Measurements from ENCODE around the gene MRAP.

MRAP gene

DNA sequence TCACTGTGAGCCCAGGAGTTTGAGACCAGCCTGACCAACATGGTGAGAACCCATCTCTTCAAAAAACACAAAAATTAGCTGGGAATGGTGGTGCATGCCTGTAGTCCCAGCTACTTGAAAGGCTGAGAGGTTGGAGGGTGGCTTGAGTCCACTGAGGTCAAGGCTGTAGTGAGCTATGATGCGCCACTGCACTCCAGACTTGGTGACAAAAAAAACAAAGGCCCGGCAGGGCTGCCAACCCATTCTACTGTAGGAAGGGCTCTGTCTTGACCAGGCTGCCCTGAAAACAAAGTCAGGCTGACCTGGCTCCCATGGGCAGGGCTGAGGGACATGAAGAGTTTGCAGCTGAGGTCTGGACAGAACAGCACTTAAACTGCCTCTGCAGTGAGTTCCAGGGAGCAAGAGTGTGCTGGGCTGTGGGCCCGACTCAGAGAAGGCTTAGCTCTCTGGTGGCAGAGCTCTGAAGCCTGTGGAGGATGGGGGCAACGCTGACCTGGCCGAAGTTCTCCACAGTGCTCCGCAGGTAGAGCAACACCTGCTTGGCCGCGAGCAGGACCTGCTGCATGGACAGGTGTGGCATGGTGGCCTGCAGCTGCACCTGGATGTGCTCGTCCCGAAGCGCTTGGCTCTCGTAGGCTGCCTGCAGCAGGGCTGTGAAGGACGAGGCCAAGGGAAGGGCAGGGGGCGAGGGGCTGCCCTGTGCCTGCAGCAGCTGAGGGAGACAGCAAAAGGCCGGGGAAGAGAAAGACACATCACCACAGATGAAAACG lies 51.7 kb downstream of the MRAP start:
- DNase-seq = no peak

DNA sequence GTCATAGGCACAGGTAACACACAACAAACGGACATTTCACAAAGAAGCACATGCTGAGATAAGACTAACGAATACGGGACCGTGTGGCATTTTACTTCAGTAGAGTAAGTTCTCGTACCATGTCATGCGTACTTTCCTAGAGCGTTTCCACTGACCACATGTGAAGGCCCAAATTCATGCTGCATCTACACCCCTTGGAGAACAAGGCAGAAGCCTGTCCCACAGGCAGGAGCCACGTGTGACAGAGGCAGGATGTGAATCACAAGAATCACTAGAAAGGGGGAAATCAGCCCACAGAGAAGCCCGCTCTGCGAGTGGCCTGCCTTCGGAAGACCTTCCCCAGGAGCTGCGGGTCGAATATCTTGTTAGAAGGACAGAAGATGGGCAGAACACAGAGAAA lies 52.3 kb downstream of the MRAP start:
- no peak for DNase-seq

DNA sequence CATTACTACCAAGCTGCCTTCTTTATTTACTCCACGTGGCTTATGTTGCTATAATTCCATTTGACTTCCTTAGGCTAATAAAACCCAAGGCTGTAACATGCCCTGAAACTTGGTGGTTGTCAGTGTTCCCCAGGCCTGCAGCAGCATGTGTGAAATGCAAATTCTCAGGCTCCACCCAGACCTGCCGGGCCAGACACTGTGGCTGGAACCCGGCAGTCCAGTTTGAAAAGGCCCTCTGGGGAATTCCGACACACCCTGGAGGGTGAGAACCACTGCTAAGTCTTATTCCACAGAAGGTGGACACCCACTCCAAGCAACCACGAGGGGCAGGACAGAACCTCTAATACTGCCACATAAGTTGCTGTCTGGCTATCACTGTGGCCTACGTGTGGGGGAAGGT lies 52.8 kb downstream of the MRAP start:
- DNase-seq = no peak

DNA sequence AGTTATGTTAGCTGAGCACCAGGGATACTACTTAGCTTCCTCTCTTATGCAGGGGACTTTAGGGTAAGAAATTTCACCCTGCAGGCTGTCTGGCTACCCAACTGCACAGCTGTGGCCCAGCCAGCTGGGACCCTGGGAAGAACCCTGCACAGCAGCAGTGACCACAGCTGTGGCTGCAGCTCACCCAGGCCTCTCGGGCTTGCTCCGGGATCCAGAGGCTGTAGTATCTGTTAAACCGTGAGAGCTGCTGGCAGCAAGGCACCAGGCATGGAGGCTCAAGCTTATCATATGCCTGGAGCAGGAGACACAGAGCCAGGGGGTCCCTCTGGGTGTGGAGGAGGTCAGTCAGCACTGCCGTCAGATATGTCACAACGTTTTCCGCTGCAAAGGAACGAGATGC lies 53.9 kb downstream of the MRAP start:
- DNase-seq = no peak

DNA sequence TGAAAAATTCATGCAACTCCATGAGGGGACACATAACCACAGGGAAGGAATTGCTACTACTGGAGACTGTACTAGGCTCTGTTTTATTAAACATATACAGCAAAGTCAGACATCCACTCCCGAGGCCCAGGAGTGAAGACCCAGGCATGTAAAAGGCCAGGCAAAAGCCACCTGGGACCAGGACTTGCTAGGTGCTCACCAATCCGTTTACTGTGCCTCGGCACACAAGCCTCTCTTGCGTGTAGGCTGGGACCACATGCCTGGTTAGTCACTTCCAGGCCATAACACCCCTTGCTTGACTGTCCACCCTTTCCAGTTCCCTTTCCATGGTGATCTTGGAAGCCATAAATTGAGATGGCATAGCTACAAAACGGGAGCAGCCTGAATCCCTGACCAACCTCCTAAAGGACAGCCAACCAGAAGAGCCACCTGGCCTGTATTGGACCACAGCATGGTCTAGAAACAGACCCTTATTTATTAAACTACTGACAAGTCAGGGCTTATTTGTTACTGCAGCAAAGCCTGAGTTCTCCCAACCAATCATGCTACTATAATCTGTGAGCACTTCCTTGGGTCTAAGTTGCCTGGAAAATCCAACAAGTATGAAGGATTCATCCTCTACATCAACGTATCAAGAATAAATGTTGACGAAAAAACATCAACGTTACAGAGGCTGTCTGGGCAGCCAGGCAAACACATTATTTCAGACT lies 54.5 kb downstream of the MRAP start:
- DNase-seq = no peak

DNA sequence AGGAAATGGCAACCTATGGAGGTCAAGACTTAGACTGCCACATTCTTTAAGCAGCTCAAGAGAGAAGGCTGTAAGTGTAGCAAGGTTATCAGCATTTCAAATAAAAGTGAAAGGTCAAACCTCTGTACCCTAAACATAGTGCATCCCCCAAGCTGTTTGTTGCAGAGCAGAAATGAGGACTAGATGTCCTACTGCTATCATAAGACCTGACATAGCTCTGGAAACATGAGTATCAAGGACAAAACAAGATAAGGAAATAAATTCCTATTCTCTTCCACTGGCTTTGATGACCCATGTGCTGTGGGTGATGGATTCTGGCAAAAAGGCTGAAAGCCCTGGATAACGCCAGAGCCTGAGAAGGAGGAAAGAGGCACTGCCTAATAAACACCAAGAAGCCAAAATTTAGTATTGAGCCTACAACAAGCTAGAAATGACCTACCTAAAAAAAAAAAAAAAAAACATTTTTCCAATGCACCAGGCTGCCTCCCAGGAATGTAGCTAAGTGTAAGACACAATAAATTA lies 58.3 kb downstream of the MRAP start:
- DNase-seq = no peak

DNA sequence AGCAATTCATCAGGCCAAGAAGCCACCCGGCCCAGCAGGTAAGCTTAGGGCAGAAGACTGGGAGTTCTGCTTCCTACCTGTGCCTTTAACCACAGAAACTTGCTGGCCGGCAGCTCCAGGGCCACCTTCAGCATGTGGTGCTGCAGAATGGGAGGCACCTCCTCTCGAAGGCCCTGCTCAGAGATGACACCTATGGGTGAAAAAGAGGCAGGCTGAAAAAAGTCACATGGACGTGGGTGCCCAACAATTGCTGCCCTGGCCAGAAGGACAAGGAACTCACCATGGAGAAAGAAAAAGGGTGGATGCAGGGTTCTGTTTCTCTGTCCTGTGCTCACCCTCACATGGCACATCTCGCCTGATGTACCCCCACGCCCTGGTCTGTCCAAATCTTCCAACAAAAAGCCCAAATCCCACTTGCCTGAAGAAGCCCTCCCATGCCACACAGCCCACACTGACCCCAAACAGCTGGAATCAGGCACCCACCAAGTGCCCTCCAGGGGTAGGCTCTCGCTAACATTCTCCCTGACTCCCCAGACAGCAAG lies 61.1 kb downstream of the MRAP start:
- DNase-seq = peak; percentile 40

DNA sequence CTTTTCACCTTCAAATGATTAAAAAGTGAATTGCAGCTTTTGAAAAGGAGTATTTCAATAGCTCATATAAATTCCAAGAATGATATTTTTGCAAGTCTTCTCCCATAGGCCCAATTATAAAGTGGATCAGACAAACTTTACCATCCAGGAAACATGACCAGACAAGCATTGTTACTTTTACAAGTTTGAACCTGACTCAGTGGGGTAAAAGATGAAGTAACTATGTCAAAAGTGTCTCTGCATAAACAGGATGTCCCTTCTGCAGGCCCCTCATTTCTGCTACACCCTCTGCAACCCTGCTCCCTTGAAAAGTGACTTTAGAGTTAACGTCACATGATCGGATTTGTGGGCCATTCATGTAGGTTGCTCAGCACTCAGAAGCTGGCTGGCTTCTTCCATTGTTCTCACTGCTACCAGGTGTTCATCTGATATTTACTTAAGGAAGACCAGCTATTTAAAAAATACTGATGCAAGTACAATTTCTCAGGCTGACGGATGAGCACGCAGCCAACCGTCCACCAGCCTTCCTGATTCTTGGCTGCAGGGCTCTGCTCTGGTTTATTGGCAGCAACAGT lies 61.8 kb downstream of the MRAP start:
- no peak for DNase-seq

Measured in RPMI8226 (cell line).